Esophagus (tissue), 2 donors: Measurements from ENCODE around the gene KCNT2. TPM values are rescaled to one million over a fixed set of nuclear protein-coding genes. Genes with fewer than 3 reads are reported as not detected.

Source experiments
- H3K27ac ChIP-seq, 2 donors: one replicate each; pipeline ENCODE4 v1.5.1; 2013; ENCODE audit warnings: low read depth in 2 of 2, mild to moderate bottlenecking in 2 of 2, inconsistent platforms in 1 of 2, low read length in 1 of 2, moderate library complexity in 1 of 2
- H3K27me3 ChIP-seq, 2 donors: one replicate each; pipeline ENCODE4 v1.6.1; 2013; ENCODE audit warnings: low read length in 2 of 2, control low read depth in 1 of 2, mild to moderate bottlenecking in 1 of 2; ENCODE audit not compliant: insufficient read depth in 2 of 2, control insufficient read depth in 1 of 2
- H3K36me3 ChIP-seq, 2 donors: one replicate each; pipeline ENCODE4 v1.6.1; 2013; ENCODE audit warnings: low read length in 1 of 2; ENCODE audit not compliant: control insufficient read depth in 2 of 2, insufficient read depth in 2 of 2
- H3K4me1 ChIP-seq, 2 donors: one replicate each; pipeline ENCODE4 v1.6.1; 2013; ENCODE audit warnings: low read length in 1 of 2; ENCODE audit not compliant: control insufficient read depth in 2 of 2, insufficient read depth in 2 of 2
- H3K4me3 ChIP-seq, 2 donors: one replicate each; pipeline ENCODE4 v1.5.1; 2013; ENCODE audit warnings: low read length in 2 of 2, mild to moderate bottlenecking in 2 of 2, low read depth in 1 of 2, moderate library complexity in 1 of 2
- H3K9me3 ChIP-seq, 2 donors: one replicate each; pipeline ENCODE4 v1.6.1; 2013; ENCODE audit warnings: mild to moderate bottlenecking in 2 of 2, low read depth in 1 of 2, low read length in 1 of 2, moderate library complexity in 1 of 2; ENCODE audit not compliant: control insufficient read depth in 2 of 2, insufficient read depth in 1 of 2
- WGBS, 2 donors: extraction: QIAGEN DNeasy Blood & Tissue Kit; methylation state at CpG; one replicate each; pipeline ENCODE4 v1.1.7; 2013; 5-methylcytosine and 5-hydroxymethylcytosine counted together
- polyA plus RNA-seq, 2 donors: library from polyadenylated mRNA; stranded (reverse); fragments of 200-250 nt; gene quantifications; one replicate each; pipeline ENCODE4 v1.2.3, GENCODE V29; 2013
- donor health status: healthy with polysubstance abuse.
- donor health status: Bipolar disorder and iron deficiency.

Gene KCNT2
- polyA plus RNA-seq, 2 donors, result 0.22 to 0.49 TPM

- Histone ChIP-seq H3K4me1 (no peaks in the 10 kb centered on the region), H3K4me3 (no peak overlapping the region), H3K27ac (no peak overlapping the region), H3K9me3 (no peaks in the 10 kb centered on the region), H3K36me3 (no peaks in the 10 kb centered on the region), H3K27me3 (no peaks in the 10 kb centered on the region)
- WGBS, 2 donors, result 78 to 81% methylated on average over 4 of the region's 4 CpGs
Measured at GRCh38 chr1:196376630-196377328, 231.5 kb downstream of the KCNT2 start.

GRCh38 chr1:196373798-196374197, 234.4 kb downstream of the KCNT2 start:
- H3K4me1 ChIP-seq, result no peaks in the 10 kb centered on the region
- no peaks in the 10 kb centered on the region for H3K27me3 ChIP-seq
- WGBS, 2 donors, result 54 to 64% methylated on average over 1 of the region's 1 CpG
- no peak overlapping the region for H3K4me3 ChIP-seq
- no peaks in the 10 kb centered on the region for H3K9me3 ChIP-seq
- no peak overlapping the region for H3K27ac ChIP-seq
- H3K36me3 ChIP-seq, result no peaks in the 10 kb centered on the region

- no peak overlapping the region for H3K4me3 ChIP-seq
- H3K4me1 ChIP-seq, result no peaks in the 10 kb centered on the region
- H3K9me3 ChIP-seq, result no peaks in the 10 kb centered on the region
- H3K36me3 ChIP-seq, result no peaks in the 10 kb centered on the region
- H3K27me3 ChIP-seq, result no peaks in the 10 kb centered on the region
- H3K27ac ChIP-seq, result no peak overlapping the region
- WGBS, 2 donors, result 49 to 52% methylated on average over 2 of the region's 2 CpGs
Measured at GRCh38 chr1:196372896-196373536, 235.2 kb downstream of the KCNT2 start.

- no peak overlapping the region for H3K4me3 ChIP-seq
- no peaks in the 10 kb centered on the region for H3K9me3 ChIP-seq
- WGBS, 2 donors, result 88% methylated on average over 3 of the region's 3 CpGs
- no peaks in the 10 kb centered on the region for H3K36me3 ChIP-seq
- no peak overlapping the region for H3K27ac ChIP-seq
- H3K27me3 ChIP-seq, result no peaks in the 10 kb centered on the region
- no peaks in the 10 kb centered on the region for H3K4me1 ChIP-seq
Measured at GRCh38 chr1:196367838-196368237, 240.4 kb downstream of the KCNT2 start.

- 68 to 69% methylated on average over 5 of the region's 5 CpGs for WGBS, 2 donors
Measured at GRCh38 chr1:196366817-196367495, 241.3 kb downstream of the KCNT2 start.

GRCh38 chr1:196361112-196361714, 247.0 kb downstream of the KCNT2 start:
- Histone ChIP-seq H3K4me1 (no peaks in the 10 kb centered on the region), H3K36me3 (no peaks in the 10 kb centered on the region), H3K27me3 (no peaks in the 10 kb centered on the region), H3K4me3 (no peak overlapping the region), H3K27ac (no peak overlapping the region), H3K9me3 (no peaks in the 10 kb centered on the region)
- 84 to 87% methylated on average over 5 of the region's 5 CpGs for WGBS, 2 donors

More at GRCh38 chr1:196366817-196367495, 241.3 kb downstream of the KCNT2 start:
- Histone ChIP-seq H3K4me3 (no peak overlapping the region), H3K9me3 (no peaks in the 10 kb centered on the region), H3K36me3 (no peaks in the 10 kb centered on the region), H3K27me3 (no peaks in the 10 kb centered on the region), H3K4me1 (no peaks in the 10 kb centered on the region), H3K27ac (no peak overlapping the region)

- Histone ChIP-seq H3K4me3 (no peak overlapping the region), H3K9me3 (no peaks in the 10 kb centered on the region), H3K36me3 (no peaks in the 10 kb centered on the region), H3K4me1 (no peaks in the 10 kb centered on the region), H3K27ac (no peak overlapping the region), H3K27me3 (no peaks in the 10 kb centered on the region)
- WGBS, 2 donors, result 91 to 97% methylated on average over 1 of the region's 1 CpG
Measured at GRCh38 chr1:196357913-196358312, 250.3 kb downstream of the KCNT2 start.

GRCh38 chr1:196355206-196355786, 252.9 kb downstream of the KCNT2 start:
- H3K27ac ChIP-seq, result no peak overlapping the region

GRCh38 chr1:196344453-196344852, 263.8 kb downstream of the KCNT2 start:
- no peak overlapping the region for H3K4me3 ChIP-seq
- no peaks in the 10 kb centered on the region for H3K4me1 ChIP-seq
- WGBS, 2 donors, result 35 to 56% methylated on average over 2 of the region's 2 CpGs
- no peak overlapping the region for H3K27ac ChIP-seq
- no peaks in the 10 kb centered on the region for H3K9me3 ChIP-seq
- H3K36me3 ChIP-seq, result no peaks in the 10 kb centered on the region
- no peaks in the 10 kb centered on the region for H3K27me3 ChIP-seq

More at GRCh38 chr1:196355206-196355786, 252.9 kb downstream of the KCNT2 start:
- WGBS, 2 donors, result 52 to 71% methylated on average over 3 of the region's 3 CpGs
- Histone ChIP-seq H3K9me3 (no peaks in the 10 kb centered on the region), H3K36me3 (no peaks in the 10 kb centered on the region), H3K4me1 (no peaks in the 10 kb centered on the region), H3K27me3 (no peaks in the 10 kb centered on the region), H3K4me3 (no peak overlapping the region)
